IMR-90 (cell line): ENCODE results near the gene SCAF1. TPM values are rescaled to one million over a fixed set of nuclear protein-coding genes. Genes with fewer than 3 reads are reported as not detected.

Experiments used
- ATAC-seq: fragments of 200-7000 bp; cut with Tn5 transposase; 2 replicates; pipeline ENCODE4 v1.9.1; 2020; ENCODE audit warnings: low read depth, mild to moderate bottlenecking, moderate library complexity
- BruUV-seq: library from RNA; stranded (reverse); fragments of 400-500 nt; replicated peaks from 2 replicates; lab custom pipeline; 2021; lab: Mats Ljungman, UMichigan
- CTCF ChIA-PET: fragments of 300-600 bp; formaldehyde crosslinking; extraction: SDS; loops from one replicate; lab custom pipeline; 2021; ENCODE audit warnings: antibody characterized with exemption; lab: Yijun Ruan, JAX
- POLR2A ChIA-PET: fragments of 300-600 bp; sonication (Branson Sonifier 250); formaldehyde crosslinking; loops from one replicate; lab custom pipeline; 2022; ENCODE audit warnings: antibody characterized with exemption; ENCODE audit not compliant: unreplicated experiment; lab: Charles Lee
- DNase-seq: peaks from one replicate; pipeline ENCODE4 v3.0.0; 2013
- H2AFZ ChIP-seq: replicated peaks from 2 replicates; pipeline ENCODE3; 2013; ENCODE audit warnings: low read length, mild to moderate bottlenecking; ENCODE audit not compliant: poor library complexity
- H2AK5ac ChIP-seq: 2 replicates; pipeline ENCODE4 v1.6.1; 2013; ENCODE audit warnings: low read depth, low read length, inconsistent platforms
- H2AK9ac ChIP-seq: replicated peaks from 2 replicates; pipeline ENCODE3; 2013; ENCODE audit warnings: mild to moderate bottlenecking, low read depth, low read length, moderate library complexity; ENCODE audit not compliant: poor library complexity
- H2BK120ac ChIP-seq: 2 replicates; pipeline ENCODE4 v1.6.1; 2013; ENCODE audit warnings: low read depth, low read length, inconsistent platforms
- H2BK15ac ChIP-seq: 3 replicates; pipeline ENCODE4 v1.6.1; 2013; ENCODE audit warnings: low read depth, low read length, inconsistent platforms
- H2BK20ac ChIP-seq: 2 replicates; pipeline ENCODE4 v1.6.1; 2013; ENCODE audit warnings: low read depth, mild to moderate bottlenecking, inconsistent platforms, low read length, moderate library complexity
- H2BK5ac ChIP-seq: 2 replicates; pipeline ENCODE4 v1.6.1; 2013; ENCODE audit warnings: mild to moderate bottlenecking, low read depth, low read length, inconsistent platforms; ENCODE audit not compliant: poor library complexity, severe bottlenecking
- H3K14ac ChIP-seq: replicated peaks from 2 replicates; pipeline ENCODE4 v1.6.1; 2013; ENCODE audit warnings: low read depth, low read length, inconsistent platforms
- H3K18ac ChIP-seq: 2 replicates; pipeline ENCODE4 v1.6.1; 2013; ENCODE audit warnings: low read depth, low read length, control low read depth
- H3K23ac ChIP-seq: 2 replicates; pipeline ENCODE4 v1.6.1; 2013; ENCODE audit warnings: low read depth, low read length, inconsistent platforms
- H3K27ac ChIP-seq: 2 replicates; pipeline ENCODE4 v1.5.1; 2013; ENCODE audit warnings: mild to moderate bottlenecking, control low read depth, low read length; ENCODE audit not compliant: insufficient read depth
- H3K27me3 ChIP-seq: 2 replicates; pipeline ENCODE4 v1.6.1; 2013; ENCODE audit warnings: low read length; ENCODE audit not compliant: control insufficient read depth, insufficient read depth
- H3K36me3 ChIP-seq: 2 replicates; pipeline ENCODE4 v1.6.1; 2013; ENCODE audit warnings: low read length, mixed read lengths; ENCODE audit not compliant: control insufficient read depth, insufficient read depth
- H3K4ac ChIP-seq: 2 replicates; pipeline ENCODE4 v1.6.1; 2013; ENCODE audit warnings: low read depth, low read length, inconsistent platforms
- H3K4me1 ChIP-seq: 2 replicates; pipeline ENCODE4 v1.6.1; 2013; ENCODE audit warnings: low read length, mixed read lengths; ENCODE audit not compliant: control insufficient read depth, insufficient read depth
- H3K4me2 ChIP-seq: 2 replicates; pipeline ENCODE4 v1.6.1; 2013; ENCODE audit warnings: low read depth, mild to moderate bottlenecking, control low read depth, low read length, moderate library complexity
- H3K4me3 ChIP-seq: 2 replicates; pipeline ENCODE4 v1.5.1; 2013; ENCODE audit warnings: low read depth, mild to moderate bottlenecking, control low read depth, low read length, moderate library complexity; ENCODE audit not compliant: insufficient read depth
- H3K56ac ChIP-seq: 2 replicates; pipeline ENCODE4 v1.6.1; 2013; ENCODE audit warnings: low read length, inconsistent platforms; ENCODE audit not compliant: insufficient read depth; ENCODE audit errors: extremely low read depth
- H3K79me1 ChIP-seq, 2 experiments: 2 replicates each; pipeline ENCODE4 v1.6.1; 2013; ENCODE audit warnings: low read length in 2 of 2, inconsistent platforms in 1 of 2, low read depth in 1 of 2
- H3K9ac ChIP-seq: 2 replicates; pipeline ENCODE4 v1.6.1; 2013; ENCODE audit warnings: low read depth, low read length, control low read depth
- H3K9me1 ChIP-seq: 2 replicates; pipeline ENCODE4 v1.6.1; 2013; ENCODE audit warnings: low read length, inconsistent platforms; ENCODE audit not compliant: insufficient read depth
- H3K9me3 ChIP-seq: 2 replicates; pipeline ENCODE4 v1.6.1; 2013; ENCODE audit warnings: low read length; ENCODE audit not compliant: control insufficient read depth, insufficient read depth
- H4K20me1 ChIP-seq: 2 replicates; pipeline ENCODE4 v1.6.1; 2013; ENCODE audit warnings: low read length, inconsistent platforms; ENCODE audit not compliant: insufficient read depth
- H4K5ac ChIP-seq: 2 replicates; pipeline ENCODE4 v1.6.1; 2013; ENCODE audit warnings: mild to moderate bottlenecking, low read depth, low read length, control low read depth
- H4K8ac ChIP-seq, 2 experiments: 2 replicates each; pipeline ENCODE4 v1.6.1; 2013; ENCODE audit warnings: low read depth in 2 of 2, low read length in 2 of 2, control low read depth in 1 of 2, inconsistent platforms in 1 of 2
- H4K91ac ChIP-seq: 2 replicates; pipeline ENCODE4 v1.6.1; 2013; ENCODE audit warnings: low read depth, low read length, inconsistent platforms; ENCODE audit not compliant: insufficient read depth
- BHLHE40 ChIP-seq: fragments of 150-350 bp; IDR thresholded peaks from 2 replicates; pipeline ENCODE4 v1.6.1; 2016; ENCODE audit warnings: mild to moderate bottlenecking, low read depth, low read length
- CEBPB ChIP-seq: IDR thresholded peaks from 2 replicates; pipeline ENCODE4 v1.6.1; 2012; ENCODE audit warnings: low read depth, low read length, improper control_type of control experiment
- ELK1 ChIP-seq: fragments of 150-350 bp; IDR thresholded peaks from 2 replicates; pipeline ENCODE4 v1.6.1; 2016; ENCODE audit warnings: low read depth, mild to moderate bottlenecking, low read length, moderate library complexity, borderline replicate concordance
- FOS ChIP-seq: fragments of 150-350 bp; IDR thresholded peaks from 2 replicates; pipeline ENCODE4 v1.6.1; 2016; ENCODE audit warnings: low read depth, low read length
- MAZ ChIP-seq: IDR thresholded peaks from 2 replicates; pipeline ENCODE4 v1.6.1; 2012; ENCODE audit warnings: low read depth, mild to moderate bottlenecking, low read length, improper control_type of control experiment, moderate library complexity, borderline replicate concordance
- MXI1 ChIP-seq: IDR thresholded peaks from 2 replicates; pipeline ENCODE4 v1.6.1; 2012; ENCODE audit warnings: low read depth, mild to moderate bottlenecking, low read length, moderate library complexity, borderline replicate concordance
- NFE2L2 ChIP-seq: fragments of 150-350 bp; IDR thresholded peaks from 2 replicates; pipeline ENCODE4 v1.6.1; 2016; ENCODE audit warnings: low read depth, mild to moderate bottlenecking, low read length
- POLR2A ChIP-seq: IDR thresholded peaks from 2 replicates; pipeline ENCODE4 v1.6.1; 2012; ENCODE audit warnings: mild to moderate bottlenecking, low read depth, low read length
- RAD21 ChIP-seq: IDR thresholded peaks from 2 replicates; pipeline ENCODE4 v1.6.1; 2012; ENCODE audit warnings: low read length, improper control_type of control experiment
- RCOR1 ChIP-seq: IDR thresholded peaks from 2 replicates; pipeline ENCODE4 v1.6.1; 2012; ENCODE audit warnings: mild to moderate bottlenecking, low read length, improper control_type of control experiment; ENCODE audit not compliant: insufficient replicate concordance
- RFX5 ChIP-seq: IDR thresholded peaks from 2 replicates; pipeline ENCODE4 v1.8.0; 2012; ENCODE audit warnings: low read depth, mild to moderate bottlenecking, low read length, moderate library complexity
- SMC3 ChIP-seq: fragments of 150-350 bp; IDR thresholded peaks from 2 replicates; pipeline ENCODE4 v1.6.1; 2016; ENCODE audit warnings: low read depth, mild to moderate bottlenecking, antibody characterized with exemption, low read length, moderate library complexity
- WGBS, 2 experiments: methylation state at CpG; one replicate each; pipeline versions ENCODE4 v1.1.5 to v1.1.7; 2013; ENCODE audit warnings: missing lambda C conversion rate in 2 of 2; ENCODE audit not compliant: insufficient read length in 1 of 2; ENCODE audit errors: extremely low coverage in 2 of 2; 5-methylcytosine and 5-hydroxymethylcytosine counted together
- dilution Hi-C: fragments of 300-500 bp; cut with HindIII; formaldehyde crosslinking; loops from one replicate; pipeline ENCODE4 v1.14.3; 2018; ENCODE audit warnings: low sequenced_read_pairs; ENCODE audit not compliant: unreplicated experiment
- in situ Hi-C: fragments of 300-500 bp; cut with MboI; formaldehyde crosslinking; loops from 3 replicates; pipeline ENCODE4 v1.14.3; 2019; ENCODE audit warnings: low sequenced_read_pairs, inconsistent platforms, mixed read lengths
- intact Hi-C: fragments of 100-400 bp; cut with micrococcal nuclease; formaldehyde crosslinking; loops from 2 replicates; pipeline ENCODE4 v1.10.0; 2022
- polyA plus RNA-seq, 3 experiments: library from polyadenylated mRNA; depleted of rRNA; stranded (reverse); fragments of >200 nt; gene quantifications; 2 replicates each; pipeline ENCODE4 v1.2.3, GENCODE V29; 2012; ENCODE audit warnings: low replicate concordance in 1 of 3
- total RNA-seq: library from RNA; depleted of rRNA; stranded (reverse); fragments of >200 nt; gene quantifications from 2 replicates; pipeline ENCODE4 v1.2.3, GENCODE V29; 2012
- TF ChIP-seq, protein P1 (sequence below): fragments of 150-350 bp; IDR thresholded peaks from 2 replicates; pipeline ENCODE4 v1.6.1; 2017; ENCODE audit warnings: mild to moderate bottlenecking, antibody characterized with exemption, low read length, low read depth
- TF ChIP-seq, protein P2 (sequence below): conservative IDR thresholded peaks from 2 replicates; pipeline ENCODE4 v1.5.1; 2012; ENCODE audit warnings: mild to moderate bottlenecking, low read depth, low read length, improper control_type of control experiment

The SCAF1 gene
- total and polyA plus RNA-seq, 2 of the 4 experiments (the other 2 are of a cell fraction): 2.2 to 14.8 TPM

DNA sequence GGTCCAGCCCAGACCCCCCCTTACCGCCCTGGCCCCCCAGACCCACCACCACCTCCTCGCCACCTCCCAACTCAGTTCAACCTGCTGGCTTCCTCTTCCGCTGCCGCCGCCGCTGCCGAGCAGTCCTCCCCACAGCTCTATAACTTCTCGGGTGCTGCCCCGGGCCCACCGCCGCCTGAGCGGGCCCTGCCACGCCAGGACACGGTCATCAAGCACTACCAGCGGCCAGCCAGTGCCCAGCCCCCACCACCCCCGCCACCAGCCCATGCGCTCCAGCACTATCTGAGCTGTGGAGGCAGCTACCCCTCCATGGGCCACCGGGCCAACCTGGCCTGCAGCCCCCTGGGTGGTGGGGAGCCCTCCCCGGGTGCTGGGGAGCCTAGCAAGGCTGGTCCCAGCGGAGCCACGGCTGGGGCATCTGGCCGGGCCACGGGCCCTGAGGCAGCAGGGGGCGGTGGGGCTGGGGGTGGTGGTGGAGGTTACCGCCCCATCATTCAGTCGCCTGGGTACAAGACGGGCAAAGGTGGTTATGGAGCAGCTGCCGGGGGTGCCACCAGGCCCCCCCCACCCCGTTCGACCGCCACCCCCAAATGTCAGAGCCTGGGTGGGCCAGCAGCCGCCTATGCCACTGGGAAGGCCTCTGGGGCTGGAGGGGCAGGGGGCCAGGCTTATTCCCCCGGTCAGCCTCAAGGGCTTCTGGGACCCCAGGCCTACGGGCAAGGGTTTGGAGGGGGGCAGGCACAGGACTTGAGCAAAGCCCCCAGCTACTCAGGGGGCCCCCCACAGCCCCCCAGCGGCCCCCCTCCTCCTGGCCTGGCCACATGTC, 46.8 kb upstream of the SCAF1 start:
- in situ Hi-C loops: no loop called here
- Histone ChIP-seq H3K79me1 (peaks cover 16 to 44% of the 10 kb centered on the region in 2 experiments), H3K23ac (no peak overlapping the region), H4K5ac (no peak overlapping the region), H3K4me2 (no peak overlapping the region), H3K56ac (no peak overlapping the region), H2AFZ (no peak overlapping the region), H3K27me3 (no peaks in the 10 kb centered on the region), H3K18ac (no peak overlapping the region), H3K36me3 (peaks cover 48% of the 10 kb centered on the region), H3K9ac (no peak overlapping the region), H2BK5ac (no peak overlapping the region), H2AK9ac (no peak overlapping the region), H3K9me3 (no peaks in the 10 kb centered on the region), H3K14ac (no peak overlapping the region), H4K8ac (no peak overlapping the region), H3K4ac (no peak overlapping the region), H4K20me1 (peaks cover 39% of the 10 kb centered on the region), H3K9me1 (peaks cover 3% of the 10 kb centered on the region; the same call in 1 of the 2 replicates), H2AK5ac (no peak overlapping the region), H2BK15ac (no peak overlapping the region), H4K91ac (no peak overlapping the region), H3K4me1 (peaks cover 7% of the 10 kb centered on the region; the same call in 1 of the 2 replicates), H2BK20ac (no peak overlapping the region), H3K27ac (no peak overlapping the region), H3K4me3 (no peak overlapping the region), H2BK120ac (no peak overlapping the region)
- DNase-seq (no peak), ATAC-seq (no peak)
- intact Hi-C loops: loop anchor here (5.0 kb wide), 1 partner anchor 82 kb away; the partner anchor contains the start of gene PRMT1
- no TSS peak for BruUV-seq
- 93% methylated on average over 13 of the region's 35 CpGs; no CpG with 5 or more reads in 1 of the 2 experiments for WGBS, 2 experiments
- ChIA-PET CTCF (no interaction called here), POLR2A (no interaction called here)
- dilution Hi-C loops: no loop called here
- TF ChIP-seq RCOR1 (no peak), RFX5 (no peak), SMC3 (no peak), MXI1 (no peak), BHLHE40 (no peak), CEBPB (no peak), NFE2L2 (no peak), ELK1 (no peak), MAZ (no peak), POLR2A (no peak), FOS (no peak), RAD21 (no peak)
- TF ChIP-seq, protein P1, sequence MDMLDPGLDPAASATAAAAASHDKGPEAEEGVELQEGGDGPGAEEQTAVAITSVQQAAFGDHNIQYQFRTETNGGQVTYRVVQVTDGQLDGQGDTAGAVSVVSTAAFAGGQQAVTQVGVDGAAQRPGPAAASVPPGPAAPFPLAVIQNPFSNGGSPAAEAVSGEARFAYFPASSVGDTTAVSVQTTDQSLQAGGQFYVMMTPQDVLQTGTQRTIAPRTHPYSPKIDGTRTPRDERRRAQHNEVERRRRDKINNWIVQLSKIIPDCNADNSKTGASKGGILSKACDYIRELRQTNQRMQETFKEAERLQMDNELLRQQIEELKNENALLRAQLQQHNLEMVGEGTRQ: no peak
- TF ChIP-seq, protein P2, sequence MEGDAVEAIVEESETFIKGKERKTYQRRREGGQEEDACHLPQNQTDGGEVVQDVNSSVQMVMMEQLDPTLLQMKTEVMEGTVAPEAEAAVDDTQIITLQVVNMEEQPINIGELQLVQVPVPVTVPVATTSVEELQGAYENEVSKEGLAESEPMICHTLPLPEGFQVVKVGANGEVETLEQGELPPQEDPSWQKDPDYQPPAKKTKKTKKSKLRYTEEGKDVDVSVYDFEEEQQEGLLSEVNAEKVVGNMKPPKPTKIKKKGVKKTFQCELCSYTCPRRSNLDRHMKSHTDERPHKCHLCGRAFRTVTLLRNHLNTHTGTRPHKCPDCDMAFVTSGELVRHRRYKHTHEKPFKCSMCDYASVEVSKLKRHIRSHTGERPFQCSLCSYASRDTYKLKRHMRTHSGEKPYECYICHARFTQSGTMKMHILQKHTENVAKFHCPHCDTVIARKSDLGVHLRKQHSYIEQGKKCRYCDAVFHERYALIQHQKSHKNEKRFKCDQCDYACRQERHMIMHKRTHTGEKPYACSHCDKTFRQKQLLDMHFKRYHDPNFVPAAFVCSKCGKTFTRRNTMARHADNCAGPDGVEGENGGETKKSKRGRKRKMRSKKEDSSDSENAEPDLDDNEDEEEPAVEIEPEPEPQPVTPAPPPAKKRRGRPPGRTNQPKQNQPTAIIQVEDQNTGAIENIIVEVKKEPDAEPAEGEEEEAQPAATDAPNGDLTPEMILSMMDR: no peak
